RWPE1 (cell line): ENCODE measurements around the gene SLC6A12.

Experiments used
- CTCF ChIA-PET: fragments of 350-600 bp; sonication (Branson Sonifier 250); formaldehyde crosslinking; extraction: SDS; loops from one replicate; lab custom pipeline; 2021; lab: Yijun Ruan, JAX
- POLR2A ChIA-PET: fragments of 400-600 bp; formaldehyde crosslinking; extraction: SDS; loops from one replicate; lab custom pipeline; 2020; ENCODE audit warnings: antibody characterized with exemption; ENCODE audit not compliant: low non-redundant PET; lab: Yijun Ruan, JAX
- DNase-seq: peaks from one replicate; pipeline ENCODE4 v3.0.0; 2012; ENCODE audit warnings: low spot score
- H3K27ac ChIP-seq: fragments of 450-650 bp; 2 replicates; pipeline ENCODE4 v1.5.1; 2017
- CTCF ChIP-seq: fragments of 450-650 bp; conservative IDR thresholded peaks from 2 replicates; pipeline ENCODE4 v1.5.1; 2017; ENCODE audit warnings: low read depth, mild to moderate bottlenecking

SLC6A12 gene

DNA sequence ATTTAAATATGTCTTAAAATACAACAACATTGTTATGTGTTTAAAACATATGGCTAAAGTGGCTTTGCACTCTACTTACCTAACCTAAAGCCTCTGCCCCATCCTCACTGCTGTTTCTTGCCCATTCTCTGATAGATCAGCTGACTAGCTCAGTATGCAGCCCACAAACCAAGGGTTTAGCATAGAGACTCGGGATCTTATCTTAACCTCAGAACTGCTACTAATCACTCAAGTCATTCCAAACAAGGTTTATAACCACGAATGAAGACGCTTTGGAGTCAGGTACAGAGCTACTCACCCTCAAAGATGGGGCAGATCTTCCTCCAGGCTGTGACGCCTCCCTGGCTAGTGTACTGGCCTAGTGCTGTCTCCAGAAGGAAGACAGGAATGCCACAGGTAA lies 29.4 kb upstream of the SLC6A12 start:
- ChIA-PET CTCF (no interaction called here), POLR2A (no interaction called here)
- H3K27ac ChIP-seq, result no peak overlapping the region
- DNase-seq, result no peak
- TF ChIP-seq CTCF, result no peak

DNA sequence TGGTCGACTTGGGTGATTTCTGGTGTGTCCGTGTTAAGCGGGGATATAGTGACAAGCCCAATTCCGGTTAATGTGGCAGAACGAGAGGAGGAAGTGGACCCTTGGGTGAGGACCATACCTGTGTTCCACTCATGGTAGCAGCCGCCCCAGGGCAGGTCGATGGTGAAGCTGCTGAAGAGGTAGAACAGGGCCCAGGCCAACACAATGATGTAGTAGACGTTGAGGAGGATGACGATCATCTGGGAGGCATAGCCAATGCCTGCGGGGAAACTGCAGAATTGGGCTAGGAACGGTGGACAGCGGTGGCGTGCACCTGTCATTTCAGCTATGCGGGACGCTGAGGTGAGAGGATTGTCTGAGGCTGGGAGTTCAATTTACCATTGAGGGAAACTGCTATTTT lies 28.5 kb upstream of the SLC6A12 start:
- ChIA-PET POLR2A (no interaction called here), CTCF (interaction anchor here (0.5 kb wide), 1 partner anchor 10 kb away, joined by 3 read pairs; no protein-coding TSS in a partner anchor)
- DNase-seq, result no peak
- no peak overlapping the region for H3K27ac ChIP-seq
- TF ChIP-seq CTCF, result no peak

DNA sequence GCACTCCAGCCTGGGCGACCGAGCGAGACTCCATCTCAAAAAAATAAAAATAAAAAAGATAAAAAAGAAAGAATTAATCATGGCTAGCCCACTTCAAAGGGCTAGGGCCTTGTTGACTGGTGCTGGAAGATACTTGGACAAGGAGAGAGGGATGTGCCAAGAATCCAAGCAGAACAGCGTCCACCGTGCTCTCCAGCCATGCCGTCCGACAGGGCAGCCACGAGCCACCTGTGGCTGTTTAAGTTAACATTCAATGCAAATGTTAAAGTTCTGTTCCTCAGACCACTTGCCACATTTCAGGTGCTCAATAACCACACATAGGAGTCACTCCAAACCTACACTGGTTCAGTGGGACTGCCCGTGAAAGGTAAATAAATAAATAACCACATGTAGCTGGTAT lies 27.3 kb upstream of the SLC6A12 start:
- H3K27ac ChIP-seq, result no peak overlapping the region
- no peak for TF ChIP-seq CTCF
- POLR2A ChIA-PET, result no interaction called here
- CTCF ChIA-PET, result no interaction called here
- no peak for DNase-seq

DNA sequence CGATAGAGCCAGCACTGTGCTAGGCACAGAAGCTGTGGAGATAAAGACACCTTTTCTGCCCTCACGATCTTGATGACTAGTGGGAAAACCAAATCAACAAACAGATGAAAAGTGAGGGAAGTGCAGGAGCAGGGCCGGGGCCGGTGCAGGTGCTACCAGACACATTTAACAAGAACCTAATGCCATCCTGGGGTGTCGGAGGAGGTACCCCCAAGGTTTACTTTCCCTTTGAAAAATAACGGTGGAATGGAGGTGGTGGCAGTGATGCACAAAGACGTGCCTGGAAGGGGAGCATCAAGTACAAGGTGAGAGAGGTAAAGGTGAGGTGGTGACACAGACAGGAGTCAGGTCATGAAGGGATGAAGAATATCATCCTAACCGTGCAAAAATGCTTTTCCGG lies 26.6 kb upstream of the SLC6A12 start:
- POLR2A ChIA-PET, result no interaction called here
- no peak for DNase-seq
- CTCF ChIA-PET, result no interaction called here

DNA sequence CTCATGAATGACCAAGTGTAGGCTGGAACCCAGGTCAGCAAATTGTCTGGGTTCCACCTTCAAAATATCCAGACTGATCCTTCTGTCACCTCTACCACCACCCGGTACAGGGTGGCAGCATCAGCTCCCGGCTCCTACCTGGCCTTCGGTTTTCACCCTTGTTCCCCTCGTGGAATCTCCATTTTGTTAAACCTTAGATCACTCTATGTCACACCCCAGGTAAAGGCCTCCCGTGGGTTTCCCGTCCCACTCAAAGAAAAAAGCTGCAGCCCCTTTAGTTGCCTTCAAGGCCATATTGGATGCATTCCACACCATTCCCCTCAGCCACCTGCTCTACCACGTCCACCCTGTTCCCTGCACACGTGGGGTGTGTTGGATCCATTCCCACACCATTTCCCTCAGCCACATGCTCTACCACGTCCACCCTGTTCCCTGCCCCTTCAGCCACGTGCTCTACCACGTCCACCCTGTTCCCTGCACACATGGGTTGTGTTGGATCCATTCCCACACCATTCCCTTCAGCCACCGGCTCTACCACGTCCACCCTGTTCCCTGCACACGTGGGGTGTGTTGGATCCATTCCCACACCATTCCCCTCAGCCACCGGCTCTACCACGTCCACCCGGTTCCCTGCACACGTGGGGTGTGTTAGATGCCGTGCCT lies 24.9 kb upstream of the SLC6A12 start:
- TF ChIP-seq CTCF, result no peak
- no peak for DNase-seq
- CTCF ChIA-PET, result no interaction called here
- H3K27ac ChIP-seq, result no peak overlapping the region
- POLR2A ChIA-PET, result no interaction called here

More for the DNA sequence above, 26.6 kb upstream of the SLC6A12 start:
- no peak for TF ChIP-seq CTCF
- no peak overlapping the region for H3K27ac ChIP-seq

DNA sequence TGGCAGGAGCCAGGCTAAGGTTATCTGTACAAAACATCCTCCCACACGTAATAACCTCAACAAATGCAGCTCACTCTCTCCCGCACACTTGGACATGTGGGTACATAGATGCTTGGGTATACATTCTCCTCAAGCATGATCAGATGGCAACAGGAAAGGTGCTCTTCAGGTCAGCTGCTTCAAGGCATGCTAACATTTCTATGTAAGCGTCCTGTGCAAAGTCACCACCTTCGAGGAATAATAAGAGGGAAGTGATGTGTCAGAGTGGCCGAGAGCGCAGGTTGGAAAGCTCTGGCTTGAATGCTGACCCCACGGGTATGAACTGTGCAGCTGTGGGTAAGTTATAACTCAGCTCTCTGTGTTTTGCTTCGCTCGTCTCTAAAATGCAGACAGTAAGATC lies 24.2 kb upstream of the SLC6A12 start:
- DNase-seq, result no peak
- H3K27ac ChIP-seq, result no peak overlapping the region
- ChIA-PET CTCF (interaction anchor here (0.6 kb wide), 1 partner anchor 306 kb away, joined by 3 read pairs; no protein-coding TSS in a partner anchor), POLR2A (no interaction called here)
- TF ChIP-seq CTCF, result no peak
